ENCODE measurements around the gene TAS1R2.

TAS1R2 gene

DNA sequence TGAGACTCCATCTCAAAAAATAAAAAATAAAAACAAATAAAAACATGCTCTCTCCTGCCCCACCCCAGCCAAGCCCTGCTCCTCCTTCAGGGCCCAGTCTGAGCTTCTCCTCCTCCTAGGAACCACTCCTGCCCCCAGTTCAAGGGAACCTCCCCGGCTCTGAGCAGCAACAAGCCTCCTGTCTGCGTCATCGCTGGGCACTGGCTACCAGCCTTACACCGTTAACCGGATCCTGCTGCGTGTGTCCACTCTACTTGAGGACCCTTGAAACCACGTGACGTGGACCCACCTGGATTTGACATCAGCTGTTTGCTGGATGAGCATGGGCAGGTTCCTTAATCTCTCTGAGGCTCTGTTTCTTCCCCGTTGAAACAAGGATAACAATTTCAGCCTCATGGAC, 1.6 kb upstream of the TAS1R2 start:
- H3K4me3 ChIP-seq (ENCODE audit: low read depth, low read length) = no peak overlapping the region

GRCh38 chr1:18858070-18858688, 1.3 kb downstream of the TAS1R2 start:
- no peak for DNase-seq
- H3K4me3 ChIP-seq (ENCODE audit: low read depth, low read length) = no peak overlapping the region
- TF ChIP-seq, protein P1, sequence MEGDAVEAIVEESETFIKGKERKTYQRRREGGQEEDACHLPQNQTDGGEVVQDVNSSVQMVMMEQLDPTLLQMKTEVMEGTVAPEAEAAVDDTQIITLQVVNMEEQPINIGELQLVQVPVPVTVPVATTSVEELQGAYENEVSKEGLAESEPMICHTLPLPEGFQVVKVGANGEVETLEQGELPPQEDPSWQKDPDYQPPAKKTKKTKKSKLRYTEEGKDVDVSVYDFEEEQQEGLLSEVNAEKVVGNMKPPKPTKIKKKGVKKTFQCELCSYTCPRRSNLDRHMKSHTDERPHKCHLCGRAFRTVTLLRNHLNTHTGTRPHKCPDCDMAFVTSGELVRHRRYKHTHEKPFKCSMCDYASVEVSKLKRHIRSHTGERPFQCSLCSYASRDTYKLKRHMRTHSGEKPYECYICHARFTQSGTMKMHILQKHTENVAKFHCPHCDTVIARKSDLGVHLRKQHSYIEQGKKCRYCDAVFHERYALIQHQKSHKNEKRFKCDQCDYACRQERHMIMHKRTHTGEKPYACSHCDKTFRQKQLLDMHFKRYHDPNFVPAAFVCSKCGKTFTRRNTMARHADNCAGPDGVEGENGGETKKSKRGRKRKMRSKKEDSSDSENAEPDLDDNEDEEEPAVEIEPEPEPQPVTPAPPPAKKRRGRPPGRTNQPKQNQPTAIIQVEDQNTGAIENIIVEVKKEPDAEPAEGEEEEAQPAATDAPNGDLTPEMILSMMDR (IDR thresholded peaks at IDR 0.05; ENCODE audit: low read depth, low read length) = no peak
- H3K9me3 ChIP-seq = no peaks in the 10 kb centered on the region
- H3K36me3 ChIP-seq = no peaks in the 10 kb centered on the region
- H3K27me3 ChIP-seq = no peaks in the 10 kb centered on the region
- no peaks in the 10 kb centered on the region for H3K4me1 ChIP-seq

More for the DNA sequence above, 1.6 kb upstream of the TAS1R2 start:
- Histone ChIP-seq H3K27me3 (no peaks in the 10 kb centered on the region), H3K4me1 (no peaks in the 10 kb centered on the region), H3K9me3 (no peaks in the 10 kb centered on the region), H3K36me3 (no peaks in the 10 kb centered on the region)
- no peak for DNase-seq
- TF ChIP-seq, protein P1 (IDR thresholded peaks at IDR 0.05; ENCODE audit: low read depth, low read length) = no peak

- DNase-seq = no peak
- no peaks in the 10 kb centered on the region for H3K27me3 ChIP-seq
- no peaks in the 10 kb centered on the region for H3K36me3 ChIP-seq
- H3K9me3 ChIP-seq = no peaks in the 10 kb centered on the region
- no peak overlapping the region for H3K4me3 ChIP-seq (ENCODE audit: low read depth, low read length)
- TF ChIP-seq, protein P1 (IDR thresholded peaks at IDR 0.05; ENCODE audit: low read depth, low read length) = no peak
- no peaks in the 10 kb centered on the region for H3K4me1 ChIP-seq
Observed at GRCh38 chr1:18856435-18856834, 3.0 kb downstream of the TAS1R2 start.

DNA sequence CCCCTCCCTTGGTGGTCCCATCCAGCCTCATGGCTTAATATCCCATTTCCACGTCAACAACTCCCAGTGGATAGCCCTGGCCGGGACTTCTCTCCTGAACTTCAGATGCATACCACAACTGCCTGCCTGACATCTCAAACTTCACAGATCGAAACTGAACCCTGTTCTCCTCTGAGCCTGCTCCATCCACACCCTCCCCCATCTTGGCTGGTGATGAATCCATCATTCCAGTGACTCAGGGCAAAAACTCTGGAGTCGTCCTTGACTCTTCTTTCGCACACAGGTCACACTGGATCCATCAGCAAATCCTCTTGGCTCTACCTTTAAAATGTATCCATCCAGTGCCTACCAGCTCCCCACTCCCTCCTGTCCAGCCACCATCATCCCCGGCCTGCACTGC, 3.9 kb downstream of the TAS1R2 start:
- H3K36me3 ChIP-seq = no peaks in the 10 kb centered on the region
- H3K4me1 ChIP-seq = no peaks in the 10 kb centered on the region
- H3K9me3 ChIP-seq = no peaks in the 10 kb centered on the region
- no peaks in the 10 kb centered on the region for H3K27me3 ChIP-seq
- TF ChIP-seq, protein P1 (IDR thresholded peaks at IDR 0.05; ENCODE audit: low read depth, low read length) = no peak
- H3K4me3 ChIP-seq (ENCODE audit: low read depth, low read length) = no peak overlapping the region
- DNase-seq = no peak

GRCh38 chr1:18854331-18855025, 5.0 kb downstream of the TAS1R2 start:
- TF ChIP-seq, protein P1 (IDR thresholded peaks at IDR 0.05; ENCODE audit: low read depth, low read length) = no peak
- Histone ChIP-seq H3K27me3 (no peaks in the 10 kb centered on the region), H3K4me3 (ENCODE audit: low read depth, low read length) (no peak overlapping the region), H3K4me1 (no peaks in the 10 kb centered on the region), H3K9me3 (no peaks in the 10 kb centered on the region), H3K36me3 (no peaks in the 10 kb centered on the region)
- DNase-seq = no peak

GRCh38 chr1:18852501-18852900, 7.0 kb downstream of the TAS1R2 start:
- no peaks in the 10 kb centered on the region for H3K9me3 ChIP-seq
- no peak overlapping the region for H3K4me3 ChIP-seq (ENCODE audit: low read depth, low read length)
- no peaks in the 10 kb centered on the region for H3K4me1 ChIP-seq
- H3K27me3 ChIP-seq = no peaks in the 10 kb centered on the region
- no peak for DNase-seq
- H3K36me3 ChIP-seq = no peaks in the 10 kb centered on the region
- TF ChIP-seq, protein P1 (IDR thresholded peaks at IDR 0.05; ENCODE audit: low read depth, low read length) = no peak

All from BE2C (cell line).